Rectal smooth muscle tissue (tissue), 1 donor: ENCODE data around the gene TNFRSF13B.
"Not testable (repeated sequence)": the region's sequence is repeated elsewhere in the genome, so short reads cannot be mapped to it uniquely, and the experiment has no call there.

Experiments used
- H3K27ac ChIP-seq: one replicate; pipeline ENCODE4 v1.7.0; 2013; ENCODE audit warnings: low read depth, low read length, inconsistent platforms
- H3K27me3 ChIP-seq: one replicate; pipeline ENCODE4 v1.7.0; 2013; ENCODE audit warnings: low read length; ENCODE audit not compliant: control insufficient read depth, insufficient read depth
- H3K36me3 ChIP-seq: one replicate; pipeline ENCODE4 v1.7.0; 2013; ENCODE audit warnings: low read length; ENCODE audit not compliant: control insufficient read depth, insufficient read depth
- H3K4me1 ChIP-seq: one replicate; pipeline ENCODE4 v1.7.0; 2013; ENCODE audit warnings: low read length; ENCODE audit not compliant: control insufficient read depth, insufficient read depth
- H3K4me3 ChIP-seq: one replicate; pipeline ENCODE4 v1.7.0; 2013; ENCODE audit warnings: low read length
- H3K9ac ChIP-seq: one replicate; pipeline ENCODE4 v1.7.0; 2013; ENCODE audit warnings: low read length

TNFRSF13B gene

GRCh38 chr17:17013828-17014747 lies 42.2 kb upstream of the TNFRSF13B start:
- not testable (repeated sequence) for H3K4me3 ChIP-seq, H3K9ac ChIP-seq, H3K27ac ChIP-seq, H3K4me1 ChIP-seq, H3K36me3 ChIP-seq, H3K27me3 ChIP-seq

GRCh38 chr17:17011043-17011907 lies 39.4 kb upstream of the TNFRSF13B start:
- not testable (repeated sequence) for H3K27ac ChIP-seq, H3K4me3 ChIP-seq

GRCh38 chr17:17010545-17011034 lies 38.7 kb upstream of the TNFRSF13B start:
- not testable (repeated sequence) for H3K4me1 ChIP-seq, H3K36me3 ChIP-seq, H3K9ac ChIP-seq, H3K4me3 ChIP-seq, H3K27ac ChIP-seq, H3K27me3 ChIP-seq

More at GRCh38 chr17:17011043-17011907, 39.4 kb upstream of the TNFRSF13B start:
- not testable (repeated sequence) for H3K9ac ChIP-seq, H3K4me1 ChIP-seq, H3K27me3 ChIP-seq, H3K36me3 ChIP-seq

- not testable (repeated sequence) for H3K36me3 ChIP-seq, H3K9ac ChIP-seq, H3K4me3 ChIP-seq, H3K4me1 ChIP-seq, H3K27me3 ChIP-seq, H3K27ac ChIP-seq
Measured at GRCh38 chr17:17009972-17010371, 38.1 kb upstream of the TNFRSF13B start.

GRCh38 chr17:17008621-17009397 lies 36.9 kb upstream of the TNFRSF13B start:
- H3K9ac ChIP-seq, H3K4me1 ChIP-seq, H3K27me3 ChIP-seq, H3K4me3 ChIP-seq, H3K27ac ChIP-seq, H3K36me3 ChIP-seq: not testable (repeated sequence)

- not testable (repeated sequence) for H3K27me3 ChIP-seq, H3K4me3 ChIP-seq, H3K9ac ChIP-seq, H3K36me3 ChIP-seq, H3K4me1 ChIP-seq, H3K27ac ChIP-seq
Measured at GRCh38 chr17:17007891-17008290, 36.0 kb upstream of the TNFRSF13B start.

- H3K27ac ChIP-seq, H3K4me3 ChIP-seq, H3K9ac ChIP-seq, H3K36me3 ChIP-seq, H3K27me3 ChIP-seq, H3K4me1 ChIP-seq: not testable (repeated sequence)
Measured at GRCh38 chr17:17004997-17005614, 33.2 kb upstream of the TNFRSF13B start.

GRCh38 chr17:17004251-17004996 lies 32.5 kb upstream of the TNFRSF13B start:
- Histone ChIP-seq H3K27me3 (peaks cover 2% of the 10 kb centered on the region), H3K27ac (no peak overlapping the region), H3K4me1 (no peaks in the 10 kb centered on the region), H3K36me3 (no peaks in the 10 kb centered on the region), H3K4me3 (no peak overlapping the region), H3K9ac (no peak overlapping the region)

- not testable (repeated sequence) for H3K36me3 ChIP-seq, H3K4me1 ChIP-seq, H3K4me3 ChIP-seq, H3K27me3 ChIP-seq, H3K9ac ChIP-seq, H3K27ac ChIP-seq
Measured at GRCh38 chr17:17002731-17003715, 31.1 kb upstream of the TNFRSF13B start.

GRCh38 chr17:17001874-17002520 lies 30.1 kb upstream of the TNFRSF13B start:
- Histone ChIP-seq H3K9ac (no peak overlapping the region), H3K36me3 (no peaks in the 10 kb centered on the region), H3K4me1 (no peaks in the 10 kb centered on the region), H3K27me3 (peaks cover 2% of the 10 kb centered on the region), H3K27ac (no peak overlapping the region), H3K4me3 (no peak overlapping the region)
